HEK293 (cell line): ENCODE data around the gene CEACAM19.
"Not testable (repeated sequence)": the region's sequence is repeated elsewhere in the genome, so short reads cannot be mapped to it uniquely, and the experiment has no call there.

ENCODE experiments used
- ATF2 ChIP-seq: fragments of 450-650 bp; formaldehyde crosslinking; IDR thresholded peaks from 2 replicates; pipeline ENCODE4 v1.5.1; 2016; ENCODE audit warnings: missing biosample characterization, missing genetic modification characterization, low read depth
- CTCF ChIP-seq: fragments of 450-650 bp; formaldehyde crosslinking; IDR thresholded peaks from 2 replicates; pipeline ENCODE4 v1.5.1; 2016; ENCODE audit warnings: missing biosample characterization, missing genetic modification characterization
- PRDM4 ChIP-seq: fragments of 450-650 bp; formaldehyde crosslinking; IDR thresholded peaks from 2 replicates; pipeline ENCODE4 v1.5.1; 2017; ENCODE audit warnings: missing biosample characterization, missing genetic modification characterization
- TCF7L2 ChIP-seq: IDR thresholded peaks from 2 replicates; pipeline ENCODE4 v1.6.1; 2011; ENCODE audit warnings: low read depth, mild to moderate bottlenecking, inconsistent platforms, low read length, moderate library complexity, borderline replicate concordance
- ZBTB11 ChIP-seq: fragments of 450-650 bp; formaldehyde crosslinking; conservative IDR thresholded peaks from 2 replicates; pipeline ENCODE4 v1.5.1; 2016; ENCODE audit warnings: low read depth, missing biosample characterization, missing genetic modification characterization
- ZNF513 ChIP-seq: fragments of 450-650 bp; IDR thresholded peaks from 2 replicates; pipeline ENCODE4 v1.5.1; 2018; ENCODE audit warnings: missing biosample characterization, missing genetic modification characterization
- ZNF585B ChIP-seq: fragments of 450-650 bp; formaldehyde crosslinking; IDR thresholded peaks from 2 replicates; pipeline ENCODE4 v1.5.1; 2016; ENCODE audit warnings: missing biosample characterization, missing genetic modification characterization
- ZNF76 ChIP-seq: fragments of 450-650 bp; formaldehyde crosslinking; IDR thresholded peaks from 2 replicates; pipeline ENCODE4; 2016; ENCODE audit warnings: low read depth, missing biosample characterization, missing genetic modification characterization, borderline replicate concordance

- TF ChIP-seq CTCF; ZNF585B (tag by site-specific recombination); PRDM4 (tag by site-specific recombination); ZBTB11 (tag by site-specific recombination); ATF2; ZNF513 (tag by site-specific recombination); TCF7L2; ZNF76: not testable (repeated sequence)
Measured at GRCh38 chr19:44684396-44684795, 13.1 kb downstream of the CEACAM19 start.
